K562 (cell line): ENCODE results near the gene MYCL. TPM values are rescaled to one million over a fixed set of nuclear protein-coding genes. Genes with fewer than 3 reads are reported as not detected.
A peak's percentile ranks its signal among the peaks of the same experiment; 100 is the strongest.

Experiments used
- ATF1 ChIP-seq, 2 experiments: fragments of 450-650 bp in 1 of 2; IDR thresholded peaks; 2 replicates each; pipeline ENCODE4 v1.6.1; 2016; ENCODE audit warnings: missing compliant biosample characterization in 1 of 2, missing genetic modification characterization in 1 of 2
- BCOR ChIP-seq: fragments of 450-650 bp; IDR thresholded peaks from 2 replicates; pipeline ENCODE4 v1.6.1; 2016
- CBFA2T2 ChIP-seq: fragments of 450-650 bp; conservative IDR thresholded peaks from 2 replicates; pipeline ENCODE4 v1.6.1; 2017; ENCODE audit warnings: mild to moderate bottlenecking
- CHAMP1 ChIP-seq: fragments of 450-650 bp; IDR thresholded peaks from 2 replicates; pipeline ENCODE4 v1.6.1; 2016; ENCODE audit warnings: mild to moderate bottlenecking
- DIDO1 ChIP-seq: fragments of 450-650 bp; IDR thresholded peaks from 2 replicates; pipeline ENCODE4 v1.6.1; 2016; ENCODE audit warnings: low read depth, missing biosample characterization, missing genetic modification characterization
- EGR1 ChIP-seq: fragments of 450-650 bp; conservative IDR thresholded peaks from 2 replicates; pipeline ENCODE4 v1.6.1; 2017; ENCODE audit warnings: mild to moderate bottlenecking
- HBP1 ChIP-seq: fragments of 450-650 bp; formaldehyde crosslinking; IDR thresholded peaks from 2 replicates; pipeline ENCODE4 v1.4.0; 2022; ENCODE audit warnings: missing genetic modification characterization
- MYNN ChIP-seq, 2 experiments: sonication (generic); formaldehyde crosslinking in 1 of 2; IDR thresholded peaks; 2 replicates each; pipeline versions ENCODE4 v1.5.0 to v1.6.1; 2016 to 2020; ENCODE audit warnings: antibody characterized with exemption in 1 of 2, missing genetic modification reagents in 1 of 2
- NBN ChIP-seq: fragments of 450-650 bp; IDR thresholded peaks from 2 replicates; pipeline ENCODE4 v1.6.1; 2016; ENCODE audit warnings: low read depth, mild to moderate bottlenecking
- NFE2 ChIP-seq: IDR thresholded peaks from 2 replicates; pipeline ENCODE4 v1.6.1; 2014; ENCODE audit warnings: antibody characterized with exemption, low read depth
- NKRF ChIP-seq: fragments of 450-650 bp; IDR thresholded peaks from 2 replicates; pipeline ENCODE4 v1.6.1; 2016; ENCODE audit warnings: borderline replicate concordance
- NRF1 ChIP-seq, 2 experiments: fragments of 450-650 bp; IDR thresholded peaks in 1 of 2; conservative IDR thresholded peaks in 1 of 2; 2 replicates each; pipeline ENCODE4 v1.6.1; 2014; ENCODE audit warnings: mild to moderate bottlenecking in 2 of 2
- RBM22 ChIP-seq: fragments of 200-400 bp; formaldehyde crosslinking; IDR thresholded peaks from 2 replicates; pipeline ENCODE4 v1.6.1; 2018; ENCODE audit warnings: low read length, low read depth; ENCODE audit not compliant: poor library complexity, severe bottlenecking
- SMAD2 ChIP-seq: fragments of 150-350 bp; IDR thresholded peaks from 2 replicates; pipeline ENCODE4 v1.6.1; 2014; ENCODE audit warnings: low read depth, mild to moderate bottlenecking, low read length
- SMC3 ChIP-seq: conservative IDR thresholded peaks from 2 replicates; pipeline ENCODE4 v1.6.1; 2011; ENCODE audit warnings: low read depth, low read length, improper control_type of control experiment; ENCODE audit not compliant: insufficient read depth
- STAT5A ChIP-seq: IDR thresholded peaks from 2 replicates; pipeline ENCODE4 v1.6.1; 2012; ENCODE audit warnings: low read length, inconsistent platforms, borderline replicate concordance
- TCF3 ChIP-seq: sonication (generic); formaldehyde crosslinking; IDR thresholded peaks from 2 replicates; pipeline ENCODE4 v1.4.0; 2020; ENCODE audit warnings: mild to moderate bottlenecking, missing genetic modification reagents
- TCF7L2 ChIP-seq: fragments of 150-350 bp; IDR thresholded peaks from 2 replicates; pipeline ENCODE4 v1.6.1; 2016; ENCODE audit warnings: low read depth, mild to moderate bottlenecking, low read length, moderate library complexity
- ZNF347 ChIP-seq: fragments of 450-650 bp; formaldehyde crosslinking; IDR thresholded peaks from 2 replicates; pipeline ENCODE4 v1.4.0; 2020; ENCODE audit warnings: low read depth, mild to moderate bottlenecking, moderate library complexity
- polyA plus RNA-seq, 8 experiments: library from polyadenylated mRNA; depleted of rRNA in 4 of 8; stranded (reverse) in 5 of 8; unstranded in 3 of 8; fragments of >200 nt; fragmentation: Nextera tagmentation in 2 of 8; fragmentation: Illumina TruSeq in 1 of 8; extraction: Ambion mirVana in 2 of 8; extraction: Trizol in 1 of 8; gene quantifications; 2 replicates each; pipeline versions ENCODE4 v1.2.1 to v1.2.3, GENCODE V29; 2011 to 2014; ENCODE audit warnings: inconsistent platforms in 1 of 8, missing spikeins in 1 of 8
- total RNA-seq, 7 experiments: library from RNA; depleted of rRNA in 6 of 7; stranded (reverse); fragments of >200 nt in 6 of 7; fragmentation: Illumina TruSeq in 2 of 7; extraction: Trizol in 2 of 7; gene quantifications; 2 replicates each; pipeline versions ENCODE4 v1.2.1 to v1.2.3, GENCODE V29; 2011 to 2021; ENCODE audit warnings: low replicate concordance in 1 of 7

The MYCL gene
- total and polyA plus RNA-seq, 9 of the 15 experiments (the other 6 are each of a cell fraction or from before 2014, with no cell fraction given) = 3.5 to 22.0 (median 12.8) TPM

- TF ChIP-seq TCF3 (CRISPR knock-in tag) = peak; percentile 26; the same call in 1 of the 2 replicates
- TF ChIP-seq SMAD2 = no peak
- peak; percentile 74 for TF ChIP-seq EGR1
- peak; percentile 86 for TF ChIP-seq SMC3
- no peak for TF ChIP-seq NFE2
- no peak for TF ChIP-seq BCOR
- TF ChIP-seq NRF1 (conservative IDR thresholded peaks at IDR 0.05 in 1 of 2, IDR thresholded peaks at IDR 0.05 in 1 of 2) = peak; percentile 25 to 30; a peak in 2 of 4 replicates
- 0 out of 2 replicates have a peak, but pooled peaks have one; percentile 47 for TF ChIP-seq MYNN (IDR thresholded peaks at IDR 0.05)
- TF ChIP-seq MYNN (CRISPR knock-in tag; IDR thresholded peaks at IDR 0.05) = no peak
- no peak for TF ChIP-seq ZNF347 (CRISPR knock-in tag)
- TF ChIP-seq CBFA2T2 = no peak
- no peak for TF ChIP-seq HBP1 (CRISPR knock-in tag)
- TF ChIP-seq DIDO1 (tag) = no peak
- no peak for TF ChIP-seq NBN
- no peak for TF ChIP-seq TCF7L2
- no peak for TF ChIP-seq RBM22
- TF ChIP-seq ATF1 (CRISPR knock-in tag; IDR thresholded peaks at IDR 0.05) = no peak
- TF ChIP-seq ATF1 (tag; IDR thresholded peaks at IDR 0.05) = no peak
- no peak for TF ChIP-seq STAT5A
- no peak for TF ChIP-seq NKRF
- no peak for TF ChIP-seq CHAMP1
Measured at GRCh38 chr1:39919545-39919944, 17.8 kb upstream of the MYCL start (continued).
